COLO668 (cell line): Measurements from ENCODE around the gene YY1.
A peak's percentile ranks its signal among the peaks of the same experiment; 100 is the strongest.

Experiments
- DNase-seq: peaks from one replicate; lab custom pipeline; 2025; ENCODE audit not compliant: unreplicated experiment; lab: John Stamatoyannopoulos, UW

YY1 gene

DNA sequence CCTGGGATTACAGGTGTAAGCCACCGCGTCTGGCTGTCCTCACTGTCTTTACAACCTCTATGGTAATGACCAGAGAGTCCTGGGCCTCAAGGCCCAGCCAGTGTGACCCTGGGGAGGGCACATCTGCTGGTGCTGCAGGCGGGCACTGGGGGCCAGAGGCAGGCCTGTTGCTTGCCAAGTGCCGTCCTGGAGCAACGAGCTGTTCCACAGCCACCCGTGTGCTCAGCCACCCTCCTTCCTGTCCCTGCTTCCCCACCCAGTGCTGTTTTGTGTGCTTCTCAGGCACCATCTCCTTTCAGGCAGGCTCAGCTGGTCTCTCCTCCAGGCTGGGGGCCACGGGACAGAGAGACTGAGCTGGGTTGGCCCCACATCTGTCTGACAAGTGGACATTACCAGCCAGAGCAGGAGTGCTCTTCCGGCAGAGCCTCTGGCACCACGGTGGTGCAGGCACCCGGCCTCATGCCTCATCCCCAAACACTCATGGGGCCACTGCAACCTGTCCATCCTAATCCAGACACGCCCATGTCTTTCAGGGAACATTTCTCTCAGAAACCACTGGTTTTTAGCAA, 93.2 kb downstream of the YY1 start:
- peak; percentile 50 for DNase-seq
